GM13976 (cell line): ENCODE data around the gene SETDB1.

Experiments
- DNase-seq: peaks from one replicate; pipeline ENCODE4 v3.0.0; 2012; ENCODE audit warnings: low spot score
- CTCF ChIP-seq: IDR thresholded peaks from 2 replicates; pipeline ENCODE4 v1.5.1; 2012; ENCODE audit warnings: borderline replicate concordance, mild to moderate bottlenecking; ENCODE audit not compliant: insufficient read depth; ENCODE audit errors: extremely low read depth, missing control alignments, control extremely low read depth
- in situ Hi-C: fragments of 300-500 bp; cut with MboI; formaldehyde crosslinking; loops from one replicate; pipeline ENCODE4 v1.12.0; 2022; ENCODE audit warnings: low sequenced_read_pairs, mixed read lengths, inconsistent platforms; ENCODE audit not compliant: unreplicated experiment

SETDB1 gene

GRCh38 chr1:150906813-150907212, 19.4 kb upstream of the SETDB1 start:
- TF ChIP-seq CTCF, result no peak
- no peak for DNase-seq
- in situ Hi-C loops, result no loop called here

- in situ Hi-C loops, result no loop called here
- no peak for TF ChIP-seq CTCF
Measured at GRCh38 chr1:150909585-150910180, 16.5 kb upstream of the SETDB1 start.

GRCh38 chr1:150912623-150913022, 13.5 kb upstream of the SETDB1 start:
- no peak for DNase-seq
- in situ Hi-C loops, result no loop called here
- TF ChIP-seq CTCF, result no peak

More at GRCh38 chr1:150909585-150910180, 16.5 kb upstream of the SETDB1 start:
- DNase-seq, result no peak

- in situ Hi-C loops, result no loop called here
- DNase-seq, result no peak
- TF ChIP-seq CTCF, result no peak
Measured at GRCh38 chr1:150917387-150917786, 8.8 kb upstream of the SETDB1 start.

- peak; percentile 85 for DNase-seq
- in situ Hi-C loops, result no loop called here
- TF ChIP-seq CTCF, result peak; percentile 73
Measured at GRCh38 chr1:150922519-150922975, 3.6 kb upstream of the SETDB1 start.

GRCh38 chr1:150925080-150925479, 1.1 kb upstream of the SETDB1 start:
- TF ChIP-seq CTCF, result no peak
- DNase-seq, result no peak
- in situ Hi-C loops, result no loop called here

GRCh38 chr1:150927624-150928023, 1.5 kb downstream of the SETDB1 start:
- no peak for DNase-seq
- no peak for TF ChIP-seq CTCF
- in situ Hi-C loops, result no loop called here
